ENCODE results near the gene GPR158. TPM values are rescaled to one million over a fixed set of nuclear protein-coding genes. Genes with fewer than 3 reads are reported as not detected.

Gene GPR158
- total and polyA plus RNA-seq, 2 of the 8 experiments (the other 6 are each of a cell fraction or from before 2014, with no cell fraction given): 0.14 to 0.78 TPM

GRCh38 chr10:25604591-25604990 is 429.8 kb downstream of the GPR158 start:
- Histone ChIP-seq H3K56ac (replicated peaks; ENCODE audit: insufficient read length, low read depth, low read length) (no peak overlapping the region), H3K4ac (replicated peaks; ENCODE audit: insufficient read length, low read depth, low read length) (no peak overlapping the region), H3K4me2 (ENCODE audit: insufficient read depth in 1 of 2, low read depth in 2 of 2, low read length in 2 of 2) (no peak overlapping the region), H2AK5ac (ENCODE audit: low read depth, low read length) (no peak overlapping the region), H4K8ac (ENCODE audit: extremely low read depth, insufficient read depth, low read length) (no peak overlapping the region), H2BK120ac (replicated peaks; ENCODE audit: low read depth, low read length) (no peak overlapping the region), H3K14ac (ENCODE audit: insufficient read length) (no peak overlapping the region), H3K4me1 (replicated peaks in 1 of 4; ENCODE audit: control insufficient read depth in 3 of 4, insufficient read depth in 4 of 4, low read length in 3 of 4) (no peaks in the 10 kb centered on the region), H4K5ac (ENCODE audit: insufficient read length, low read depth, low read length) (no peak overlapping the region), H2BK15ac (ENCODE audit: low read length) (no peak overlapping the region), H2BK20ac (ENCODE audit: low read length) (no peak overlapping the region), H3K79me2 (ENCODE audit: control insufficient read depth in 1 of 2, insufficient read depth in 2 of 2, low read length in 2 of 2) (no peaks in the 10 kb centered on the region), H3K36me3 (ENCODE audit: control insufficient read depth in 2 of 4, insufficient read depth in 4 of 4, low read length in 3 of 4) (no peaks in the 10 kb centered on the region), H3K79me1 (ENCODE audit: low read depth, low read length) (no peaks in the 10 kb centered on the region), H3K27me3 (replicated peaks in 1 of 4; ENCODE audit: control insufficient read depth in 3 of 4, extremely low read depth in 1 of 4, insufficient read depth in 3 of 4, low read length in 3 of 4) (no peaks in the 10 kb centered on the region), H4K91ac (replicated peaks; ENCODE audit: insufficient read length, low read length) (no peak overlapping the region), H4K20me1 (replicated peaks in 1 of 2; ENCODE audit: control insufficient read depth in 1 of 2, insufficient read depth in 2 of 2, low read length in 2 of 2) (no peaks in the 10 kb centered on the region), H2AFZ (ENCODE audit: low read length) (no peak overlapping the region), H3K23me2 (ENCODE audit: low read depth, low read length) (no peaks in the 10 kb centered on the region), H3K27ac (ENCODE audit: low read depth, low read length) (no peak overlapping the region), H3K23ac (ENCODE audit: insufficient read length) (no peak overlapping the region), H2BK12ac (ENCODE audit: low read depth, low read length) (no peak overlapping the region), H3K18ac (ENCODE audit: extremely low read depth, low read length) (no peak overlapping the region), H3K4me3 (ENCODE audit: extremely low read depth in 1 of 4, insufficient read depth in 2 of 4, low read depth in 3 of 4, low read length in 4 of 4) (no peak overlapping the region), H3K9me3 (ENCODE audit: insufficient read depth in 2 of 2, low read depth in 1 of 2, low read length in 1 of 2) (no peaks in the 10 kb centered on the region), H3K9ac (replicated peaks in 1 of 4; ENCODE audit: extremely low read depth in 1 of 4, low read depth in 3 of 4, low read length in 3 of 4) (no peak overlapping the region), H2BK5ac (ENCODE audit: low read depth, low read length) (no peak overlapping the region)
- TF ChIP-seq CEBPB (IDR thresholded peaks at IDR 0.05; ENCODE audit: low read depth, low read length) (no peak), GABPA (IDR thresholded peaks at IDR 0.05; ENCODE audit: borderline replicate concordance, insufficient read depth, low read length) (no peak)
- ChIA-PET CTCF (ENCODE audit: partially characterized antibody) (no interaction called here), POLR2A (ENCODE audit: partially characterized antibody) (no interaction called here)
- WGBS, 2 experiments (ENCODE audit: extremely low coverage in 1 of 2, insufficient coverage in 1 of 2, insufficient read length in 1 of 2, insufficient replicate concordance in 2 of 2, low coverage in 1 of 2, low lambda C conversion rate in 2 of 2, missing lambda C conversion rate in 1 of 2): 84% methylated on average over 4 of the region's 4 CpGs; no CpG with 5 or more reads in 1 of the 2 experiments
- DNase-seq (ENCODE audit: low read depth in 1 of 2, low spot score in 2 of 2) (no peak), FAIRE-seq (no peak)
